NCI-H2029 treated with DMSO at 0.1 percent for 48 hours (cell line): ENCODE data around the gene PRSS22.

Experiments used
- DNase-seq: peaks from one replicate; lab custom pipeline; 2025; lab: John Stamatoyannopoulos, UW

PRSS22 gene

DNA sequence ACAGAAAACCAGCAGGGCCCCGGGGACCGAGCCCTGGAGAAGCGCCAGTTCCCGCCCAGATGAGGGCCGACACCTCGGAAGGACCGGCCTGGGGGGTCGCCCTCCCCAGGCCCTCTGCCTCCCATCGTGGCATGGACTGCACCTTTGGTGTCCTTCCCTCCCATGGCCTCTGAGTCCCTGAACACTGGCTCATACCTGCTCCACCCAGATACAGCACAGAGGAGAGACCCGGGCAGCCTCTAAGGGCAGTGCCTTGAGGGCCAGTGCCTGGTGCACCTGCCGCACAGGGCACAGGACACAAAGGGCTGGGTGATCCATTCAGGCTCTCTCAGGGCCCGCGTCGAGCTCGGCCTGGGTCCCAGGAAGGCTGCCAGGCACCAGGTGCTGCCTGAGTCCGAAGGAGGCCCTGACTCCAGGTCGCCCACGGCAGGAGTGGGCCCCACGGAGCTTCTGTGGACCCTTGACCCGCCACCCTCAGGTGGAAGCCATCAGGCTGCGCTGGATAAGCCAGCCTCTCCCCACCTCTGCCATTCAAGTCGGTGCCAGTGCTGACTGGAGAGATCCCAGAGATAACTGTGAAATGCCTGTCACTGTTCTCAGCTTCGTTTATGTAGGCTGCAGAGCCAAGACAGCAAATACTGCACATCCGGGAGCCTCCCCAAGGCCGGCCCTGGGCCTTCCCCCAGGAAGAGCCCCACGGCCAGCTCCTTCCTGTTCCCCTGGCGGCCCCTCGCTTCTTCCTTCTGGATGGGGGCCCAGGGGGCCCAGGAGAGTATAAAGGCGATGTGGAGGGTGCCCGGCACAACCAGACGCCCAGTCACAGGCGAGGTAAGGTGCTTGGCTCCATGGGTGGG is 28.2 kb downstream of the PRSS22 start, which contains the start of gene ZG16B:
TSS of gene ZG16B (plus strand) at position 803 of the 854 bp plus-strand sequence. CDS start 139 bp downstream, outside the sequence.
- no peak for DNase-seq

DNA sequence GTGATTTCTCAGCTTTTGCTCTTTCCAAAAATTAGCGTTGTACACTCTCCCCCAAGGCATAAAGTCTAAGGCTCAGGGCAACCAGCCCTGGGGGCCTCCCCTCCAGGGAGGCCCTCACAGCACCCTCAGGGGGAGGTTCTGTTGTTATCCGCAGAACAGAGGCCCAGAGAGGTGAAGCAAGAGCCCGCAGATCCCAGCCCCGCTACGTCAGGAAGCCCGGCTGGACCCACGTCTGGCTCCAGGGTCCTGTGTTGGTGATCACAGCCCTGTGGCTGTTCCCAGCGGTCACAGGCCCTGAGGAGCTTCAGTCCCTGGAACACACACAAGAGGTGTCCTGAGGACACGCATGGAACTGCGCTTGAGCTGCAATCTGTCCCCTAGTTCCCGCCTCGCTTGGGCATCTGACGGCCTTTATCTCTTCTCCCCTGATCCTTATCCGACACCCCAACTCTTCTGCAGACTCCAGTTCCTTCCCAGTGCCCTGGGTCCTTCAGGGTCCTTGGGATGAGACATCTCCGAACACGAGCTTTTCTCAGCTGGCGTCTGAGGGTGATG is 29.0 kb downstream of the PRSS22 start:
- DNase-seq, result no peak

DNA sequence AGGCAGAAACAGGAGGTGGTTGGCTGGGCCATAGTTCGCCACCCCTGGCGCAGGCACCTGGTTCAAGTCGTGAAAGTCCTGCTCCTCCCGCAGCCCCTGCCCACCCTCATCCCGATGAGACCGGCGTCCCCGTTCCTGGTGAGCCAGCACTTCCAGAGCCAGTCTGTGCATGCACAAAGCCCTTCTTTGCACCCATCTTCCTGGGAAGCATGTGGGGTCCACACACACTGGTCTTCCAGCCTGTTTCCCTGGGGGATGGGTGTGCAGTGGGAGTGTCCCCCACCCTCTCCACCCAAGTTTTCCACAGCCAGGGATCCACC is 29.5 kb downstream of the PRSS22 start:
- DNase-seq, result no peak

DNA sequence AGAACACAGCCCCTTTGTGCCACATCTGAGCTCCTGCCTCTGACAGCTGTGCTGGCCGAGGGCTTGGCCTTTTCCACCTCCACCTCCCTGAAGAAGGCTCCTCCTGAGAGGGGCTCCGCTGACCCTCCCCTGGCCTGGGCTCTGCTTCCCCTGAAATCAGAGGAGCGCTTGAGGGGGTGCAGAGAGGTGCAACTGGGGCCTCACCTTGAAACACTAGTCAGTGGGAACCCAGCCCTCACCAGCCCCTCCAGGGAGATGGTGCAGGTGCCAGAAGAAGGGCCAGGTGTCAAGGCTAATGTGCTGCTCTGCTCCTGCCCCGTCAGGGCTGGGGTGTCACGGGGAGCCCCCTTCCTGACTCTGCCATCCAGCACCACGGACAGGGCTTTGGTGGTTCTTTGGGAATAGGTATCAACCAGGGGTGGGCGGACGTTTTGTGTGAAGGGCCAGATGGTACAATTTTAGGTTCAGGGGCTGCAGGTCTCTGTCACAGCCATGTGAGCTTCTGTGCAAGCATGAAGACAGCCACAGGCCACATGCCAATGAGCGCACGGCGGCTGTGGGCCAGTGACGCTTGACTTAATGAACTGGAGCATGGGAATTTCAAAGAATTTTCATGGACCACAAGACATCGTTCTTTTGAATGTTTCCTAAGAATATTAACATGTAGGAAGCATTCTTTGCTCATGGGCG is 30.0 kb downstream of the PRSS22 start:
- DNase-seq, result no peak

DNA sequence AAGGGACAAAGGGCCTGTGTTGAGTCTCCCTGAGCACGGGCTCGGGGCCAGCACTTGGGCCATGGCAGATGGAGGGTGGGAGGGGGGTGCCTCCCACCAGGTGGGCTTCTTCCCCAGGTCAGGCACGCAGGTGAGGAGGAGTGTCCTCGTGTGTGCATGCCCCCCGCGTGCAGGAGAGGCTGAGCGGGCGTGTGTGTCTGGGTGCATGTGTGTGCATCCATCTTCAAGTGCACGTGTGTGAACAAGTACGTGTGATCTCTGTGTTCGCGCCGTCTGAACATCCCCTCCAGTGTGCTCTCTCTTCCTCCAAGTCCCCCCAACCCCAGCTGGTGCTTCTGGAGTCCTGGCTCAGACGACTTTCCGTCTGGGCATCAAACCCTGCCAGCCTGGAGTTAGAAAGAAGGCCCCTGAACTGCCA is 30.6 kb downstream of the PRSS22 start:
- DNase-seq, result no peak

DNA sequence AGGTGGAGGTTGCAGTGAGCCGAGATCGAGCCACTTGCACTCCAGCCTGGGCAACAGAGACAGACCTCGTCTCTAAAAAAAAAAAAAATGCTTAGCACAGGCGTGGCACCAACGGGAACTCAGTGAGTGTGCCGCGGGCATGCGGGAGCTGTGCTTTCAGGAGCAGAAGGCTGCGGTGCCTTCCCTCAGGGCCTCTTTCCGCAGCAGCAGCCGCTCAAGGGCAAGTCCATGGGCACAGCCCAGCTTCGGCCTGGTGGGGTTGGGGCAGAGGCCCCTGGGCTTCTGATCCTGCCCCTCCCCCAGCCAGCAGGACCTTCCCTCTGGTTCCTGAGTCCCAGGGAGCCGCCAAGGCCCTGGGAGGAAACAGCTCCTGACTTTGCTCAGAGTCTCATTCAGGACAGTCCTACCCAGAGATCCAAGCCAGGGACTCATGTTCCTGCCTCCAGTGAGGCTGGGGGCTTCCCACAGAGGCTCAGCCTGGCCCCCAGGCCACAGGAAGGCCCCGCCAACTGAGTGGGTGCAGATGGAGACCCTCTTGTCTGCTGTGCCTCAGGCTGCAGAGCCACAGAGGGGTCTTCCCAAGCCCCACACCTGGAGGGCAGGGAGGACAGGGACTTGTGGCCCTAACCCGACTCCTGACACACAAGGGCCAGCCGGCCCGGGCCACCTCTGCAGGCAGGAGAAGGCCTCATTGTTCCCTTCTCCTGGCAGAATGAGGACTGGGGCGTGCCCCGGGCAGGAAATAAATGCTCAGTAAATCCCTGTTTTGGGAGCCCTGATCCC is 31.2 kb downstream of the PRSS22 start:
- DNase-seq, result no peak

DNA sequence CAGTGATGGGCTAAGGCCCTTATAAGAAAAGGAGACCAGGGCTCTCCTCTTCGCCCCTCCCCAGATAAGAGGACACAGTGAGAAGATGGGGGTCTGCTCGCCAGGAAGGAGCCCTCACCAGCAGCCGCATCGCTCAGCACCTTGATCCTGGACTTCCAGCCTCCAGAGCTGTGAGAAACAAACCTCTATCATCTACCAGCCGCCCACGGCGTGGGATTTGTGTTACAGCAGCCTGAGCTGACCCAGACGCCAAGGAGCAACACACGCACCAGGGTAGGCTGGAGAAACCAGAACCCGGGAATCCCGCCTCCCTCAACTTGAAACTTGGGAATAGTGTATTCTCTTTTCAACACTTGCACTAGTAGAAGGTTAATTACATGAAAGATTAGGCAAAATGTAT is 32.1 kb downstream of the PRSS22 start:
- no peak for DNase-seq

DNA sequence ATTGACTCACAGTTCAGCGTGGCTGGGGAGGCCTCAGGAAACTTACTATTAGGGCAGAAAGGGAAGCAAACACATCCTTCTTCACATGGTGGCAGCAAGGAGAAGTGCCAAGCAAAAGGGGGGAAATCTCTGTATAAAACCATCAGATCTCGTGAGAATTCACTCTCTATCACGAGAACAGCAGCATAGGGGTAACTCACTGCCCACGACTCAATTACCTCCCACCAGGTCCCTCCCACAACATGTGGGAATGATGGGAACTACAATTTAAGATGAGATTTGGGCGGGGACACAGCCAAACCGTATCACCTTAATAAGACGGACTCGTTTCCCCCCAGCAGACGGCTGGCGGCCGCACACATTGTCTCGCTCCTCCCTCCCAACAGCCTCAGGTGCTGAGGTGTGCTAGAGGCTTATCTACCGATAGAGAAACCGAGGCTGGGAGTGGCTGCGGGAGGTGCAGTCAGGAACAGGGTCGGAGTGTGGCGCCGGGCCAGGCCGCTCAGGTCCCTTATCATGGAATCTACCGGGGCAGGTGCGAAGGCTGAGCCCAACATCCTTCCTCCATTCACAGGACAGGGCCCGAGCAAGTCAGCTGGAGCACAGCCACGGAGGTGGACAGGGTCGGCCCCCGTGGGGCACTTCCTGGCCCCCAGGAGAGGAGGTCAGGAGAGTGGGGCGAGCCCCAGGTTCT is 32.8 kb downstream of the PRSS22 start:
- DNase-seq, result no peak

DNA sequence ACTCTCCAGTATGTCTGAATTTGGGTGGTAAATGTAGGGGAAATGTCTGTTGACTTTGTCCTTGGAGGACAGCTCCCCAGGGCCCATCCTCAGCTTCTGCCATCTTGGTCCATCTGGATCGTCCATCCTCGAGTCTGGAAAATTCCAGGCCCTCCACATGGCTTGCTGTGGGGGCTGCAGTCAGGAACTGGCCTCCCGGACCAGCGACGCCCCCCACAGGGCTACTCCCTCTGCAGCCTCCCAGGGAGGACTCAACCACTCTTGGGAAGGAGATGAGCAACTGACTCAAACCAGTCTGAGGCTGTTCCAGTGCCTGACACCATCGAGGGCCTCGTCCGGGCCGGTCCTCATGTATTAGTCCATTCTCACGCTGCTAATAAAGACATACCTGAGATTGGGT is 33.3 kb downstream of the PRSS22 start:
- no peak for DNase-seq

DNA sequence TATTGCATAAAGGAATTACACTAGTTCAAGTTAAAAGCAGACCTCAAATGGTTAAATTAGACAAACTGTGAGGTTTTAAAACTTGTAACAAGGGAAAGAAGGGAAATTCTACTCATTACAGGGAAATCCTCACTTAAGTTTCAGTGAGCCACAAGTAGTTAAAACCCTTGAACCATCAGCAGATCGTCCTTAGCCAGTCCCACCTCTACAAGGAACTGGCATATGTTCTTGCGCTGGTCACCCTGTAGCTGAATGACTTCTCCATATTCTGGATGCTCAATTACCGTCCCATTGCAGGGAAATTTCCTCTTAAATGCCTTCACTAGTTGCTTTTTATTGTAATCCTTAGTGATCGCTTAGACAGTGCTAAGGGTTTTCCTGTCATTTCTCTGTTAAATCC is 35.5 kb downstream of the PRSS22 start:
- no peak for DNase-seq

DNA sequence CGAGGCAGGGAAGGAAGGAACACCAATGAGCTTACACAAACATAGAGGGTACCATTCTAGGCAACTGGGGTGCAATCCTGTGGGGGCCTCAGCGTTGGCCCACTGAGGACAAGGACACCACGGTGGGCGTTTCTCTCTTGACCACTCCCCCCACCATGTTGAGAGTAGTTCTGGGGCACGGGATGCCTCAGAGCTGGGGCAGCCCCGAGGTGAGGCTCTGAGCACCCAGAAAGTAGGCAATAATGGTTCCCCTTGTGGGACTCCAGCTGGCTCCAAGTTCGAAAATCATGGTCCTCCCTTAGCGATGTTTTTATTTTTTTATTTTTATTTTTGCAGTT is 35.8 kb downstream of the PRSS22 start:
- no peak for DNase-seq

DNA sequence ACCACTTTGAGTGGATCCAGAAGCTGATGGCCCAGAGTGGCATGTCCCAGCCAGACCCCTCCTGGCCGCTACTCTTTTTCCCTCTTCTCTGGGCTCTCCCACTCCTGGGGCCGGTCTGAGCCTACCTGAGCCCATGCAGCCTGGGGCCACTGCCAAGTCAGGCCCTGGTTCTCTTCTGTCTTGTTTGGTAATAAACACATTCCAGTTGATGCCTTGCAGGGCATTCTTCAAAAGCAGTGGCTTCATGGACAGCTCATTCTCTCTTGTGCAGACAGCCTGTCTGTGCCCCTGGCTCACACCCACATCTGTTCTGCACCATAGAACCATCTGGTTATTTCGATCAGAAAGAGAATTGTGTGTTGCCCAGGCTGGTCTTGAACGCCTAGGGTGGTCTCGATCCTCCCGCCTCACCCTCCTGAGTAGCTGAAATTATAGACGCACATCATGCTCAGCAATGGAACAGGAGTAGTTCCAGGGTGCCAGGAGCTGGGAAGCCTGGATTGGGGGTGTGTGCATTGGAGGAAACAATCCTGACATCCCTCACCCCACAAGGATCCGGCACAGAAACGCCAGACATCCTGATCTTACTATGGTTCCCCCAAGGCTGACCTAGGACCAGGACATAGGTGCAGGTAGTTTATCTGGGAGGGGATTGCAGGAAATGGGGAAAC is 36.3 kb downstream of the PRSS22 start:
- DNase-seq, result no peak

DNA sequence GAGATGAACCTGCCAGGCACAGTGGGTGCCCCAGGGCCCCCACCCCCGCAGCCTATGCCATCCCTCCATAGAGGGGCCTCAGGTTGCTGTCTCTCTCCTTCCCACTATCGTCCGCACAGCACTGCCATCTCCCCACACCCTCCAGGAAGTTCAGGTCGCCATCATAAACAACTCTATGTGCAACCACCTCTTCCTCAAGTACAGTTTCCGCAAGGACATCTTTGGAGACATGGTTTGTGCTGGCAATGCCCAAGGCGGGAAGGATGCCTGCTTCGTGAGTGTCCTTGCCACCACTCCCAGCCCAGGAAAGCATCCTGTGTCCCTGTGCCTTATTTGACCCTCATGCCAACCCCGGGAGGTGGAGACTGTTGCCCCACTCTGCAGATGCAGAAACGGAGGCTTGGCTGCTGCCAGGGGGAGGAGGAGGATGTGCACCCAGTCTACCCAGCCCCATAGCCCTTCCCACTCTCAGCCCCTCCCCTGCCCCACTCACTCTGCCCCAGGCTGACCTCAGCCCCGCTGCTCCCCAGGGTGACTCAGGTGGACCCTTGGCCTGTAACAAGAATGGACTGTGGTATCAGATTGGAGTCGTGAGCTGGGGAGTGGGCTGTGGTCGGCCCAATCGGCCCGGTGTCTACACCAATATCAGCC is 37.0 kb downstream of the PRSS22 start:
- DNase-seq, result no peak

DNA sequence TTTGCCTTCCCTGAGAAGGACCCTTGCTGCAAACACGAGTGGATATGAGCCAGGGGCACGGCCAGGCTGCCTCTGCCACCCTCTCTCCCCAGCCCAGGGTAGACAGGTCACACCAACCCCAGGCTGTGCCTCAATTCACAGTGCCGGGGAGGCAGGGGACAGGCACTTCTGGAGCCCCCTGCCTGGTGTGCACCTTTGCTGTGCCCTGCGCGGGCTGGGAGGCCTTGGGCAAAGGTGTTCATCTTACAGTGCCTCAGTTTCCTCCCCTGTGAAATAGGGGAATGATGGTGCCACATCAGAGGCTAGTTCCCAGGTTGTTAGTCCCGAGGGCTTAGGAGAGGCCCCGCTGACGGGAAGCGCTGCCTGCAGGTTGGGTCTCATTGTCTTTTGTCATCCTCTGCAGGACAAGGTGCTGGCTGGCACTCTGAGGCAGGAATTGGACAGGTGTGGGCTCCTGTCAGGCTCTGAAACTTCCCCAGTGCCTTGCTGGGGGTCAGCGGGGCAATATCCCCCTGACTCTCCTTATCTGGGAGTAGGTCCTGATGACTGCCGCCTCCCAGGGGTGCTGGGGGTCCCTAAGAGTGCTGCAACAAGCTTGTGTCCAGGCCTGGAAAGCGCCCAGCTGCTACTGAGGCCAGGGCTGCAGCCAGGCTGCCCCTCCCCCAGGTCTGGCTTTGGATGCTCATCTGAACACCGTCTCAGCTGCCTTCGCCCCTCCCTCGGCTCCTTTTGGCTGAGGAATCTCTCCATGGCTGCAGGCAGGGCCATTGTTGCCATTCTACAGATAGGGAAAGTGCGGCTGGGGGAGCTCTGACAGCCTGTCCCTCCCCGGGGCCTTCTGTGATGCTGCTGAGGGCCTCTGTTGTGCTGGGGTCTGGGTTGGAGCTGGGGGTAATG is 37.8 kb downstream of the PRSS22 start:
- DNase-seq, result no peak

DNA sequence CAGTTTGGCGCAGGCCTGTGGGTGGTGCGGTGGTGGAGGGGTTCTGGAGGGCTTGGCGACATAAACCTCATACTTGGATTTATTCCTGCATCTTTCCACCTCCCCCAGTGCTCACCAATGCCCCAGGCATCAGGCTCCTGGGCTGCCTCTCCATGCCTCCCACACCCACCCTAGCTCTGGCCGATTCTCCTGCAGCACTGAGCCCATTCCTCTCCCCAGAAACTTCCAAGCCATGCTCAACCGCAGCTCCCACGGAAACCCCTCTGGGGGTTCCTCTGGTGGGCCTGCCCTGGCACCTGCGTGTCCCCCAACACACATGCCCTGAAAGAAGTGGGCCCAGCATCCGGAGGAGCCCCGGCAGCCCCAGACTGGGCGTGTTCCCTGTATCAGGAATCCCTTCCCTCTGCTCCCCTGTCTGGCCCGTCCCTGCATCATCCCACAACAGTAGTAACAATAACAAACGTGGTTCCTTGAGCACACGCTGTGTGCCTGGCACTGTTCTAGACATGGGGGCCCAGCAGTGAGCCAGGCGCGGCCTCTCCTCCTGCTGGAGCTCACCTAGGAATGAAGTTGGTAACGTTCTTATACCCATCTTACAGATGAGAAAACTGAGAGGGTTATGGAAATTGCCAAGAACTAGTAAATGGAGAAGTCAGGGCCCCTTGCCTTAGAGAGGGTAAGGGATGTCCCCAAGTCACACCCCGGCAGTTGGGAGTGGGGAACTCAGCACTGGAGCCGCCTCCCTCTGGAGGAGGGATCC is 38.6 kb downstream of the PRSS22 start:
- no peak for DNase-seq

DNA sequence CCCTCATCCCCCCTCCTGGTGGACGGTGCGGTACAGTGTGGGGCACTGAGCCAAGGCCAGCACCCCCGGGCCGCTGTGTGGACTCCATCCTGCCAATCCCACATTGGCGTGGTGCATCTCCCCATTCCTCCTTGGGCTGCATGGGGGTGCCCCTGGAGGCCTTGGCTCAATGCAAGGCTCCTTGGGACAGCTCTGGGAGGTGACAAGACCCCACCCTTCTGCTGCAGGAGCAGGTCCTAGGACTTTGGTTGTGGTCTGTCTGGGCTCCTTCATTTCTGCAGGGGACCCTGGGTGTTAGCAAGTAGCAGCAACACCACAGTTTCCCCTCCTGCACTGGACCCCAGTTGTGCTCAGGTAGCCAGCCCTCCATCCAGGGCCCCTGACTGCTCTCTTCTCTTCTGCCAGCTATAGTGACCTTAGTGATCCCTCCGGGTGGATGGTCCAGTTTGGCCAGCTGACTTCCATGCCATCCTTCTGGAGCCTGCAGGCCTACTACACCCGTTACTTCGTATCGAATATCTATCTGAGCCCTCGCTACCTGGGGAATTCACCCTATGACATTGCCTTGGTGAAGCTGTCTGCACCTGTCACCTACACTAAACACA is 39.6 kb downstream of the PRSS22 start:
- DNase-seq, result no peak

DNA sequence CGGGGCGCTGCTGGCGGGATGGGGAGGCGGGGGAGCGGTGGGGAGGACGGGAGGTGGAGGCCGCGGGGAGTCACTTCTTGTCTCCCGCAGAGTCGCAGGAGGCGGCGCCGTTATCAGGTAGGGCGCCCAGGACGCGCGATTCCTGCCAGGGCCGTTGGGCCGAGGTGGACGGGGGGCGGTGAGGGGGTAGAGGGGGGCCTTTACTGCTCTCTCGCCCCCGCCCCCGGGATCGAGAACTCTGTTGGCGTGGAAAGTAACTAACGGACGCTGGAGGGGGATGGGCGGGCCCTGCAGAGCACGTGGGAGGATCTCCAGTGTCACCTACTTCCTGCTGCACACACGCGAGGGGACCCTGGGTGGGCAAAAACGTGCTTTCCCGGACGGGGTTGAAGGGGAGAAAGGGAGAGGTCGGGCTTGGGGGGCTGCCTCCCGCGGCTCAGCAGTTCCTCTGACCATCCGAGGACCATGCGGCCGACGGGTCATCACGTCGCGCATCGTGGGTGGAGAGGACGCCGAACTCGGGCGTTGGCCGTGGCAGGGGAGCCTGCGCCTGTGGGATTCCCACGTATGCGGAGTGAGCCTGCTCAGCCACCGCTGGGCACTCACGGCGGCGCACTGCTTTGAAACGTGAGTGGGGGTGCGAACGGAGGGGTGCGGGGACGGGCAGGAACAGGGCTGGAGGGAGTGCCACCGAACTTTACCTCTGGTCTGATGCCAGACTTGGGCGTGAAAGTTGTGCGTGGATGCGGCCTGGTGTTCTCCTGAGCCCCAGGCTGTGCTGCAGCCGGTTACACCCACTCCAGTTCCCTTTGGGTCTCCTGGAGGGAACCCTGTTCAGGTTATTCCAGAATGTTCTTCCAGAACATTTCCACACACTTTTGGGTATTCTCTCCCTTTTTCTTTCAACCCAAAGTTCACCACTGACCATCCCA is 40.4 kb downstream of the PRSS22 start:
- no peak for DNase-seq
